WTC11 (cell line): ENCODE results near the gene GNAS-AS1.

Source experiments
- ATF1 ChIP-seq: sonication (generic); formaldehyde crosslinking; IDR thresholded peaks from 2 replicates; pipeline ENCODE4 v1.8.1; 2023; ENCODE audit warnings: mild to moderate bottlenecking, moderate library complexity, missing genetic modification reagents
- FOXP1 ChIP-seq: sonication (generic); formaldehyde crosslinking; IDR thresholded peaks from 2 replicates; pipeline ENCODE4 v1.8.0; 2022; ENCODE audit warnings: missing genetic modification reagents, mild to moderate bottlenecking, moderate library complexity, borderline replicate concordance
- OVOL2 ChIP-seq: fragments of 250-450 bp; sonication (Bioruptor Pico); IDR thresholded peaks from 2 replicates; pipeline ENCODE4 v1.9.0; 2021; ENCODE audit warnings: mild to moderate bottlenecking, borderline replicate concordance
- PRRX2 ChIP-seq: fragments of 250-450 bp; sonication (Bioruptor Pico); IDR thresholded peaks from 2 replicates; pipeline ENCODE4 v1.8.0; 2021; ENCODE audit warnings: mild to moderate bottlenecking
- TF ChIP-seq, protein P1 (sequence below): fragments of 200-600 bp; IDR thresholded peaks from 2 replicates; pipeline ENCODE4 v1.8.0; 2022; ENCODE audit warnings: antibody characterized with exemption
- TF ChIP-seq, protein P2 (sequence below): sonication (generic); formaldehyde crosslinking; IDR thresholded peaks from 2 replicates; pipeline ENCODE4 v1.8.0; 2022; ENCODE audit warnings: mild to moderate bottlenecking, missing genetic modification reagents

DNA sequence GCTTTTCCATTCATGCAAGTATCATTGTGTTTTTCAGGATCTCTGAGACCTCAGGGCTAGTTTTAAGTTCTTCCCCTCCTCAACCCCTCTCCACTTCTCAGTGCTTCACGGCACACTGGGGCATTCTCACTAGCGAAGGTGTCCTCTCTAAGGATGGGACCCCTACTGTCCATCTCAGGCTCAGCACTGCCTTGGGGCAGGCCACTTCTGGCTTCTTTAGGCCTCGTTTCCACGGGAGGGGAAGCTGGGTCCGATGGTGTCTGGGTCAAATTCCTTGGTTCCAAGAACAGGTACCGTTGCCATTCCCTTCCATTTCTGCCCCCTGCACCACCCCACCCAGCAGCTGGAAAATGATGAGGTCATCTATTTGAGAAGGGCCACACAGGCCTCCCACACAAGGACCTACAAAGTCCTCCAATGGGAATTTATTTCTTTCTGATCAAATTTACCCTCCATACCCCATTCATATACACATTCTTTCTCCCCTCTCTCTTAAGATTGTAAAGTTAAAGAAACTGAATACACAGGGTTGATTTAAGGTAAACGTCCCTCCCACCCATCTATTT lies 19.0 kb upstream of the GNAS-AS1 start:
- no peak for TF ChIP-seq ATF1 (CRISPR knock-in tag)
- no peak for TF ChIP-seq FOXP1 (CRISPR knock-in tag)
- TF ChIP-seq, protein P1, sequence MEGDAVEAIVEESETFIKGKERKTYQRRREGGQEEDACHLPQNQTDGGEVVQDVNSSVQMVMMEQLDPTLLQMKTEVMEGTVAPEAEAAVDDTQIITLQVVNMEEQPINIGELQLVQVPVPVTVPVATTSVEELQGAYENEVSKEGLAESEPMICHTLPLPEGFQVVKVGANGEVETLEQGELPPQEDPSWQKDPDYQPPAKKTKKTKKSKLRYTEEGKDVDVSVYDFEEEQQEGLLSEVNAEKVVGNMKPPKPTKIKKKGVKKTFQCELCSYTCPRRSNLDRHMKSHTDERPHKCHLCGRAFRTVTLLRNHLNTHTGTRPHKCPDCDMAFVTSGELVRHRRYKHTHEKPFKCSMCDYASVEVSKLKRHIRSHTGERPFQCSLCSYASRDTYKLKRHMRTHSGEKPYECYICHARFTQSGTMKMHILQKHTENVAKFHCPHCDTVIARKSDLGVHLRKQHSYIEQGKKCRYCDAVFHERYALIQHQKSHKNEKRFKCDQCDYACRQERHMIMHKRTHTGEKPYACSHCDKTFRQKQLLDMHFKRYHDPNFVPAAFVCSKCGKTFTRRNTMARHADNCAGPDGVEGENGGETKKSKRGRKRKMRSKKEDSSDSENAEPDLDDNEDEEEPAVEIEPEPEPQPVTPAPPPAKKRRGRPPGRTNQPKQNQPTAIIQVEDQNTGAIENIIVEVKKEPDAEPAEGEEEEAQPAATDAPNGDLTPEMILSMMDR, result no peak
- TF ChIP-seq, protein P2, sequence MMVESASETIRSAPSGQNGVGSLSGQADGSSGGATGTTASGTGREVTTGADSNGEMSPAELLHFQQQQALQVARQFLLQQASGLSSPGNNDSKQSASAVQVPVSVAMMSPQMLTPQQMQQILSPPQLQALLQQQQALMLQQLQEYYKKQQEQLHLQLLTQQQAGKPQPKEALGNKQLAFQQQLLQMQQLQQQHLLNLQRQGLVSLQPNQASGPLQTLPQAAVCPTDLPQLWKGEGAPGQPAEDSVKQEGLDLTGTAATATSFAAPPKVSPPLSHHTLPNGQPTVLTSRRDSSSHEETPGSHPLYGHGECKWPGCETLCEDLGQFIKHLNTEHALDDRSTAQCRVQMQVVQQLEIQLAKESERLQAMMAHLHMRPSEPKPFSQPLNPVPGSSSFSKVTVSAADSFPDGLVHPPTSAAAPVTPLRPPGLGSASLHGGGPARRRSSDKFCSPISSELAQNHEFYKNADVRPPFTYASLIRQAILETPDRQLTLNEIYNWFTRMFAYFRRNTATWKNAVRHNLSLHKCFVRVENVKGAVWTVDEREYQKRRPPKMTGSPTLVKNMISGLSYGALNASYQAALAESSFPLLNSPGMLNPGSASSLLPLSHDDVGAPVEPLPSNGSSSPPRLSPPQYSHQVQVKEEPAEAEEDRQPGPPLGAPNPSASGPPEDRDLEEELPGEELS (CRISPR knock-in tag), result no peak
- no peak for TF ChIP-seq PRRX2 (CRISPR knock-in tag)
- no peak for TF ChIP-seq OVOL2 (CRISPR knock-in tag)
